Right lobe of liver (tissue), 4 donors: Measurements from ENCODE around the gene IQSEC3.

Source experiments
- CTCF ChIP-seq, 4 donors: fragments of 200-600 bp in 3 of 4; fragments of 450-650 bp in 1 of 4; IDR thresholded peaks; one replicate each; pipeline versions ENCODE4 v1.5.1 to v1.8.0; 2016 to 2022; ENCODE audit warnings: antibody characterized with exemption in 4 of 4, mild to moderate bottlenecking in 2 of 4
- POLR2A ChIP-seq: fragments of 450-650 bp; IDR thresholded peaks from one replicate; pipeline ENCODE4 v1.6.1; 2017; ENCODE audit warnings: antibody characterized with exemption, mild to moderate bottlenecking
- donor health status: DM: no; HTN: no; CAD: no.
- donor health status: DM: no; HTN: no; CAD: no.
- donor health status: DM: no; HTN: yes; CAD: no.

DNA sequence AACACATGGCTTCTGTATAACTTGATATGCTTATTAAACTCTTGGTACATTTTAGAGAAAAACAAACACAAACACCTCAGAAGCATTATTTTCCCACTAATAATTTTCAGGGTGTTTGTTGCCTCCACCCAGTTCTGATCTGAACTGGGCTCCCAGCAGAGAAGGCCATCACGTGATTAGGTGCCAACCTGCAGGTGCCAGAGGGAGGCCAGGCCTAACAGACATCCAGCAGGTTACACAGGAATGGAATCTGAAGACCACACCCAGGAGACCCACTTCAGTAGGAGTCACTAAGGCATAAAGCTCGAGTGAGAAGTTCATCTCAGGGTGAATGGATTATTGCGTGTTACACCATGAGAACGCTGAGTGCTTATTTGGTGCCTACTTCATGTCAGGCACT is 138.5 kb downstream of the IQSEC3 start:
- no peak for TF ChIP-seq CTCF (IDR thresholded peaks at IDR 0.05)
- TF ChIP-seq POLR2A = no peak
